Muscle layer of colon (tissue), 2 donors: ENCODE results near the gene TM6SF1.
"Not testable (repeated sequence)": the region's sequence is repeated elsewhere in the genome, so short reads cannot be mapped to it uniquely, and the experiment has no call there.

Source experiments
- H3K27ac ChIP-seq: one replicate; pipeline ENCODE4 v1.7.0; 2013; ENCODE audit warnings: low read depth, mild to moderate bottlenecking, low read length, moderate library complexity
- H3K27me3 ChIP-seq, 2 donors: one replicate each; pipeline ENCODE4 v1.7.0; 2013; ENCODE audit warnings: low read length in 2 of 2, mild to moderate bottlenecking in 2 of 2; ENCODE audit not compliant: insufficient read depth in 2 of 2, control insufficient read depth in 1 of 2
- H3K36me3 ChIP-seq: one replicate; pipeline ENCODE4 v1.7.0; 2013; ENCODE audit warnings: mild to moderate bottlenecking, low read length; ENCODE audit not compliant: insufficient read depth
- H3K4me1 ChIP-seq: one replicate; pipeline ENCODE4 v1.7.0; 2013; ENCODE audit warnings: mild to moderate bottlenecking, low read length; ENCODE audit not compliant: insufficient read depth
- H3K4me3 ChIP-seq, 2 donors: one replicate each; pipeline ENCODE4 v1.7.0; 2013; ENCODE audit warnings: low read length in 2 of 2, low read depth in 1 of 2, mild to moderate bottlenecking in 1 of 2, moderate library complexity in 1 of 2
- H3K9ac ChIP-seq: one replicate; pipeline ENCODE4 v1.7.0; 2013; ENCODE audit warnings: low read length
- H3K9me3 ChIP-seq: one replicate; pipeline ENCODE4 v1.7.0; 2013; ENCODE audit warnings: mild to moderate bottlenecking, low read length
- donor health status: abdominal sarcoma.
- donor health status: Adenocarcinoma of cecum.

Gene TM6SF1

GRCh38 chr15:83164111-83164770, 56.8 kb downstream of the TM6SF1 start:
- no peak overlapping the region for H3K27ac ChIP-seq
- H3K36me3 ChIP-seq: no peaks in the 10 kb centered on the region
- no peaks in the 10 kb centered on the region for H3K9me3 ChIP-seq
- H3K27me3 ChIP-seq: no peaks in the 10 kb centered on the region
- H3K4me3 ChIP-seq: no peak overlapping the region
- H3K4me1 ChIP-seq: no peaks in the 10 kb centered on the region
- H3K9ac ChIP-seq: no peak overlapping the region

- Histone ChIP-seq H3K9ac (no peak overlapping the region), H3K9me3 (no peaks in the 10 kb centered on the region), H3K36me3 (no peaks in the 10 kb centered on the region), H3K4me3 (no peak overlapping the region), H3K4me1 (no peaks in the 10 kb centered on the region), H3K27ac (no peak overlapping the region), H3K27me3 (no peaks in the 10 kb centered on the region)
Observed at GRCh38 chr15:83164771-83165404, 57.4 kb downstream of the TM6SF1 start.

GRCh38 chr15:83166218-83166617, 58.8 kb downstream of the TM6SF1 start:
- Histone ChIP-seq H3K27ac (no peak overlapping the region), H3K4me3 (no peak overlapping the region), H3K4me1 (no peaks in the 10 kb centered on the region), H3K36me3 (no peaks in the 10 kb centered on the region), H3K9me3 (no peaks in the 10 kb centered on the region), H3K9ac (no peak overlapping the region), H3K27me3 (no peaks in the 10 kb centered on the region)

- H3K4me1 ChIP-seq: no peaks in the 10 kb centered on the region
- no peak overlapping the region for H3K27ac ChIP-seq
- no peaks in the 10 kb centered on the region for H3K27me3 ChIP-seq
- H3K36me3 ChIP-seq: no peaks in the 10 kb centered on the region
- H3K4me3 ChIP-seq: no peak overlapping the region
- no peaks in the 10 kb centered on the region for H3K9me3 ChIP-seq
- no peak overlapping the region for H3K9ac ChIP-seq
Observed at GRCh38 chr15:83166830-83167229, 59.4 kb downstream of the TM6SF1 start.

- not testable (repeated sequence) for H3K9me3 ChIP-seq, H3K36me3 ChIP-seq
Observed at GRCh38 chr15:83169576-83169975, 62.1 kb downstream of the TM6SF1 start.

GRCh38 chr15:83170474-83171165, 63.2 kb downstream of the TM6SF1 start:
- Histone ChIP-seq H3K4me1 (no peaks in the 10 kb centered on the region), H3K27me3 (no peaks in the 10 kb centered on the region), H3K9me3 (no peaks in the 10 kb centered on the region), H3K27ac (no peak overlapping the region), H3K9ac (no peak overlapping the region), H3K36me3 (no peaks in the 10 kb centered on the region), H3K4me3 (no peak overlapping the region)

More at GRCh38 chr15:83169576-83169975, 62.1 kb downstream of the TM6SF1 start:
- not testable (repeated sequence) for H3K9ac ChIP-seq, H3K4me1 ChIP-seq, H3K27me3 ChIP-seq, H3K4me3 ChIP-seq, H3K27ac ChIP-seq

GRCh38 chr15:83174891-83175290, 67.4 kb downstream of the TM6SF1 start:
- Histone ChIP-seq H3K27me3 (no peaks in the 10 kb centered on the region), H3K4me1 (no peaks in the 10 kb centered on the region), H3K4me3 (no peak overlapping the region), H3K36me3 (no peaks in the 10 kb centered on the region), H3K9me3 (no peaks in the 10 kb centered on the region), H3K27ac (no peak overlapping the region), H3K9ac (no peak overlapping the region)

GRCh38 chr15:83178390-83178789, 70.9 kb downstream of the TM6SF1 start:
- Histone ChIP-seq H3K9me3 (no peaks in the 10 kb centered on the region), H3K36me3 (no peaks in the 10 kb centered on the region), H3K9ac (no peak overlapping the region), H3K27me3 (no peaks in the 10 kb centered on the region), H3K4me1 (no peaks in the 10 kb centered on the region), H3K4me3 (no peak overlapping the region), H3K27ac (no peak overlapping the region)

GRCh38 chr15:83178869-83179325, 71.5 kb downstream of the TM6SF1 start:
- no peaks in the 10 kb centered on the region for H3K27me3 ChIP-seq
- no peaks in the 10 kb centered on the region for H3K36me3 ChIP-seq
- no peaks in the 10 kb centered on the region for H3K4me1 ChIP-seq
- no peaks in the 10 kb centered on the region for H3K9me3 ChIP-seq
- no peak overlapping the region for H3K27ac ChIP-seq
- no peak overlapping the region for H3K4me3 ChIP-seq
- no peak overlapping the region for H3K9ac ChIP-seq

- no peaks in the 10 kb centered on the region for H3K9me3 ChIP-seq
Observed at GRCh38 chr15:83185561-83185960, 78.1 kb downstream of the TM6SF1 start.

More at GRCh38 chr15:83185561-83185960, 78.1 kb downstream of the TM6SF1 start:
- Histone ChIP-seq H3K9ac (no peak overlapping the region), H3K4me3 (no peak overlapping the region), H3K27ac (no peak overlapping the region), H3K27me3 (no peaks in the 10 kb centered on the region), H3K4me1 (no peaks in the 10 kb centered on the region), H3K36me3 (no peaks in the 10 kb centered on the region)
